GM18505 (cell line): ENCODE data around the gene OR5AC2.

Experiments used
- ATAC-seq: cut with Tn5 transposase; IDR thresholded peaks from one replicate; pipeline ENCODE4 v1.9.1; 2021; ENCODE audit not compliant: unreplicated experiment
- POLR2A ChIP-seq: IDR thresholded peaks from 4 replicates; pipeline ENCODE4 v1.6.1; 2011; ENCODE audit warnings: borderline replicate concordance; ENCODE audit not compliant: insufficient read depth, insufficient read length; ENCODE audit errors: extremely low read depth

Gene OR5AC2

GRCh38 chr3:98109807-98110549 lies 23.0 kb downstream of the OR5AC2 start:
- ATAC-seq: no peak

DNA sequence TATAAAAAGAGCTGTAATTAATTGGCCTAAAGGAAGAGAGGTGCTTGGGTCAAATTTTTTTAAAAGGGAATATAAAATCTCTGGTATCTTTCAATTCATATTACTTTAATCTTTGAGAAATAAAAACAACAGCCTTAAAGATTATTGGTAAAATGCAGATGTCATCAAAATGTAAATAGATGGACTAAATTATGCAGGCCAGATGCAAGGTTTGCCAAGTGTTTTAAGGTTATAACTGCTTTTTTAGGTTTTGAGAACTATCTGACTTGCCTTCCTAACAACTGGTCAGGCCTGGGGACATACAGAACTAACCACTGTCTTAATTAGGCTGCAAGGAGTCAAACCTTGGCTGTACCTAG lies 23.6 kb downstream of the OR5AC2 start:
- no peak for TF ChIP-seq POLR2A
- ATAC-seq: no peak

More at GRCh38 chr3:98109807-98110549, 23.0 kb downstream of the OR5AC2 start:
- no peak for TF ChIP-seq POLR2A

DNA sequence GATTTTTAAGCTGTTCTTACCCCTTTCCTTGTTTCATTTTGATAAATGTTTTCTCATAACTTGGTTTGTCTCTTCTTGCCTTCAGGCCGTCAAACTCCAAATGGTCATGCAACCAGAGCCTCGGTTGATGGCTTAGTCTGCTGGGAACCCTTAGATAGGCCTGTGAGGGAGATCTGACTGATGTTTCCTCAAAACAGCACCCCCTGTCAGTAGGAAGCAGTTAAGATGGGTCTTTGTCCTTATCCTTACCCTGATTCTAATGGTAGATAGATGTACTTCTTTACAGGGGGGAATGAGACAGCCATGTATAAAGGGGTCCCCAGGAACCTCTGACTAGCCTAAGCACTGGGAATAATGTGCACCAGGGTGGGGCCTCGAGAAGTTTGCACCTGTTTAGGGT lies 27.3 kb downstream of the OR5AC2 start:
- ATAC-seq: no peak
- TF ChIP-seq POLR2A: no peak

- no peak for TF ChIP-seq POLR2A
- ATAC-seq: no peak
These were observed 28.7 kb downstream of the OR5AC2 start for GRCh38 chr3:98115717-98116116.

DNA sequence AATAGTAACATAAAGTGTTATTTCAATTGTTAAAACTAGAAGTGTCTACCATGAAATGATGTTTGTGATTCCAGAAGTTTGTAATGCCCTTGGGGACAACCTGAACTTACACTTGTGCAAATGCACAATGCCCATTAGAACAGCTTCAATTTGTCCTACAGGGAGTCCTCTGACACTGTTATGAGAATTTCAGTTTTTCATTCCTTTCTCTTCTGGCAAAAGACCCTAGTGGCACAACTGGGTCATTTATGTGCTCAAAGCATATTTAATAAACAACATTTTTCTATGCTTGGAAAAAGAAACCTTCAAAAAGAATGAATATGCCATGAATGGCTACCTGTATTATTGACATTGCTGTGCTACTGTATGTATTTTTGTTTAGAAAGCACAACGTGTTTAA lies 43.4 kb downstream of the OR5AC2 start, which contains the start of gene OR5H1:
Gene OR5H1, plus strand, starts transcription at position 301 of the 400 bp plus-strand sequence. CDS start 1,977 bp downstream, outside the sequence.
- no peak for ATAC-seq
- TF ChIP-seq POLR2A: no peak

- TF ChIP-seq POLR2A: no peak
- ATAC-seq: no peak
These were observed 49.7 kb downstream of the OR5AC2 start for GRCh38 chr3:98136631-98137030.
